ENCODE results near the gene LY6G6F. TPM values are rescaled to one million over a fixed set of nuclear protein-coding genes. Genes with fewer than 3 reads are reported as not detected.

The LY6G6F gene
- total and polyA plus RNA-seq, 2 of the 13 experiments (the other 11 are each of a cell fraction or from before 2014, with no cell fraction given), result not detected

GRCh38 chr6:31736768-31737314 is 30.2 kb downstream of the LY6G6F start (continued):
- TF ChIP-seq, protein P1, sequence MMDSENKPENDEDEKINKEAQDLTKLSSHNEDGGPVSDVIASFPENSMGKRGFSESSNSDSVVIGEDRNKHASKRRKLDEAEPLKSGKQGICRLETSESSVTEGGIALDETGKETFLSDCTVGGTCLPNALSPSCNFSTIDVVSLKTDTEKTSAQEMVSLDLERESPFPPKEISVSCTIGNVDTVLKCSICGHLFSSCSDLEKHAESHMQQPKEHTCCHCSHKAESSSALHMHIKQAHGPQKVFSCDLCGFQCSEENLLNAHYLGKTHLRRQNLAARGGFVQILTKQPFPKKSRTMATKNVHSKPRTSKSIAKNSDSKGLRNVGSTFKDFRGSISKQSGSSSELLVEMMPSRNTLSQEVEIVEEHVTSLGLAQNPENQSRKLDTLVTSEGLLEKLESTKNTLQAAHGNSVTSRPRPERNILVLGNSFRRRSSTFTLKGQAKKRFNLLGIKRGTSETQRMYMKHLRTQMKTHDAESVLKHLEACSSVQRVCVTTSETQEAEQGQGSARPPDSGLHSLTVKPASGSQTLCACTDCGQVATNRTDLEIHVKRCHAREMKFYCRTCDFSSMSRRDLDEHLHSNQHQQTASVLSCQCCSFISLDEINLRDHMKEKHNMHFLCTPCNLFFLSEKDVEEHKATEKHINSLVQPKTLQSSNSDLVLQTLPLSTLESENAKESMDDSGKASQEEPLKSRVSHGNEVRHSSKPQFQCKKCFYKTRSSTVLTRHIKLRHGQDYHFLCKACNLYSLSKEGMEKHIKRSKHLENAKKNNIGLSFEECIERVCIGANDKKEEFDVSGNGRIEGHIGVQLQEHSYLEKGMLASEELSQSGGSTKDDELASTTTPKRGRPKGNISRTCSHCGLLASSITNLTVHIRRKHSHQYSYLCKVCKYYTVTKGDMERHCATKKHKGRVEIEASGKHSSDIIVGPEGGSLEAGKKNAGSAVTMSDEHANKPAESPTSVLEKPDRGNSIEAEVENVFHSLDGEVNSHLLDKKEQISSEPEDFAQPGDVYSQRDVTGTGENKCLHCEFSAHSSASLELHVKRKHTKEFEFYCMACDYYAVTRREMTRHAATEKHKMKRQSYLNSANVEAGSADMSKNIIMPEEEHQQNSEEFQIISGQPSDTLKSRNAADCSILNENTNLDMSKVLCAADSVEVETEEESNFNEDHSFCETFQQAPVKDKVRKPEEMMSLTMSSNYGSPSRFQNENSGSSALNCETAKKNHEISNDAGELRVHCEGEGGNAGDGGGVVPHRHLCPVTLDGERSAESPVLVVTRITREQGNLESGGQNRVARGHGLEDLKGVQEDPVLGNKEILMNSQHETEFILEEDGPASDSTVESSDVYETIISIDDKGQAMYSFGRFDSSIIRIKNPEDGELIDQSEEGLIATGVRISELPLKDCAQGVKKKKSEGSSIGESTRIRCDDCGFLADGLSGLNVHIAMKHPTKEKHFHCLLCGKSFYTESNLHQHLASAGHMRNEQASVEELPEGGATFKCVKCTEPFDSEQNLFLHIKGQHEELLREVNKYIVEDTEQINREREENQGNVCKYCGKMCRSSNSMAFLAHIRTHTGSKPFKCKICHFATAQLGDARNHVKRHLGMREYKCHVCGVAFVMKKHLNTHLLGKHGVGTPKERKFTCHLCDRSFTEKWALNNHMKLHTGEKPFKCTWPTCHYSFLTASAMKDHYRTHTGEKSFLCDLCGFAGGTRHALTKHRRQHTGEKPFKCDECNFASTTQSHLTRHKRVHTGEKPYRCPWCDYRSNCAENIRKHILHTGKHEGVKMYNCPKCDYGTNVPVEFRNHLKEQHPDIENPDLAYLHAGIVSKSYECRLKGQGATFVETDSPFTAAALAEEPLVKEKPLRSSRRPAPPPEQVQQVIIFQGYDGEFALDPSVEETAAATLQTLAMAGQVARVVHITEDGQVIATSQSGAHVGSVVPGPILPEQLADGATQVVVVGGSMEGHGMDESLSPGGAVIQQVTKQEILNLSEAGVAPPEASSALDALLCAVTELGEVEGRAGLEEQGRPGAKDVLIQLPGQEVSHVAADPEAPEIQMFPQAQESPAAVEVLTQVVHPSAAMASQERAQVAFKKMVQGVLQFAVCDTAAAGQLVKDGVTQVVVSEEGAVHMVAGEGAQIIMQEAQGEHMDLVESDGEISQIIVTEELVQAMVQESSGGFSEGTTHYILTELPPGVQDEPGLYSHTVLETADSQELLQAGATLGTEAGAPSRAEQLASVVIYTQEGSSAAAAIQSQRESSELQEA (CRISPR knock-in tag; IDR thresholded peaks at IDR 0.05; ENCODE audit: not compliant biosample characterization), result no peak
- TF ChIP-seq ZBTB14 (CRISPR knock-in tag; IDR thresholded peaks at IDR 0.05), result no peak
- no peak for TF ChIP-seq LCORL (IDR thresholded peaks at IDR 0.05)
- 0 out of 2 replicates have a peak, but pooled peaks have one; percentile 2 for TF ChIP-seq LCORL (CRISPR knock-in tag; IDR thresholded peaks at IDR 0.05)
- TF ChIP-seq RBFOX2 (IDR thresholded peaks at IDR 0.05; ENCODE audit: low read depth, low read length), result no peak
- TF ChIP-seq STAG1 (CRISPR knock-in tag; IDR thresholded peaks at IDR 0.05), result no peak
- TF ChIP-seq PHB2 (IDR thresholded peaks at IDR 0.05; ENCODE audit: partially characterized antibody), result no peak
- TF ChIP-seq DRAP1 (CRISPR knock-in tag; IDR thresholded peaks at IDR 0.05), result no peak
- TF ChIP-seq GTF3A (CRISPR knock-in tag; conservative IDR thresholded peaks at IDR 0.05), result no peak
- TF ChIP-seq, protein P2, sequence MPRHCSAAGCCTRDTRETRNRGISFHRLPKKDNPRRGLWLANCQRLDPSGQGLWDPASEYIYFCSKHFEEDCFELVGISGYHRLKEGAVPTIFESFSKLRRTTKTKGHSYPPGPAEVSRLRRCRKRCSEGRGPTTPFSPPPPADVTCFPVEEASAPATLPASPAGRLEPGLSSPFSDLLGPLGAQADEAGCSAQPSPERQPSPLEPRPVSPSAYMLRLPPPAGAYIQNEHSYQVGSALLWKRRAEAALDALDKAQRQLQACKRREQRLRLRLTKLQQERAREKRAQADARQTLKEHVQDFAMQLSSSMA (CRISPR knock-in tag; IDR thresholded peaks at IDR 0.05), result peak; percentile 39; the same call in 1 of the 2 replicates
- no peak for TF ChIP-seq TGIF2 (CRISPR knock-in tag; IDR thresholded peaks at IDR 0.05)
- TF ChIP-seq, protein P3, sequence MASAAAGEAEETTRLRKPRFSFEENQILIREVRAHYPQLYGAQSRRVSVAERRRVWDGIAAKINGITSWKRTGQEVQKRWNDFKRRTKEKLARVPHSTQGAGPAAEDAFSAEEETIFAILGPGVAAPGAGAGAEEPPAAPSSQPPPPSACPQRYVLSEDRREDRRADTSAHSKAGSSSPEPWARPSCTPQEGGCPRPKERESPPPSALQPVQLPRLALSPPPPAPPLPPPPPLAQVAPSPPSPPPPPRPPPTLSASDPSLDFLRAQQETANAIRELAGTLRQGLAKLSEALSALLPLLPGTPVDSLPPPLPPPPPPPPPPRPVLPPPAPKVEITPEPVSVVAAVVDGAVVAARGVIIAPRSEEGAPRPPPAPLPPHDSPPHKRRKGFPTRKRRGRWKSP (CRISPR knock-in tag; IDR thresholded peaks at IDR 0.05), result no peak
- TF ChIP-seq, protein P4, sequence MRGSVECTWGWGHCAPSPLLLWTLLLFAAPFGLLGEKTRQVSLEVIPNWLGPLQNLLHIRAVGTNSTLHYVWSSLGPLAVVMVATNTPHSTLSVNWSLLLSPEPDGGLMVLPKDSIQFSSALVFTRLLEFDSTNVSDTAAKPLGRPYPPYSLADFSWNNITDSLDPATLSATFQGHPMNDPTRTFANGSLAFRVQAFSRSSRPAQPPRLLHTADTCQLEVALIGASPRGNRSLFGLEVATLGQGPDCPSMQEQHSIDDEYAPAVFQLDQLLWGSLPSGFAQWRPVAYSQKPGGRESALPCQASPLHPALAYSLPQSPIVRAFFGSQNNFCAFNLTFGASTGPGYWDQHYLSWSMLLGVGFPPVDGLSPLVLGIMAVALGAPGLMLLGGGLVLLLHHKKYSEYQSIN (CRISPR knock-in tag; IDR thresholded peaks at IDR 0.05; ENCODE audit: borderline replicate concordance), result no peak
- TF ChIP-seq NBN (conservative IDR thresholded peaks at IDR 0.05), result no peak
- no peak for TF ChIP-seq BORCS8-MEF2B (CRISPR knock-in tag; IDR thresholded peaks at IDR 0.05)
- no peak for TF ChIP-seq NFKBIZ (CRISPR knock-in tag; IDR thresholded peaks at IDR 0.05)
- TF ChIP-seq CBX1 (IDR thresholded peaks at IDR 0.05; ENCODE audit: low read depth), result peak; percentile 1
- TF ChIP-seq EZH2 (conservative IDR thresholded peaks at IDR 0.05; ENCODE audit: low read depth, low read length), result no peak
